K562 (cell line): ENCODE results near the gene PRDM15. TPM values are rescaled to one million over a fixed set of nuclear protein-coding genes. Genes with fewer than 3 reads are reported as not detected.

Experiments used
- CAMTA2 ChIP-seq: fragments of 250-450 bp; sonication (Bioruptor Pico); conservative IDR thresholded peaks from 2 replicates; pipeline ENCODE4 v1.5.1; 2022
- CBFB ChIP-seq: sonication (generic); formaldehyde crosslinking; IDR thresholded peaks from 2 replicates; pipeline ENCODE4 v1.4.0; 2020; ENCODE audit warnings: mild to moderate bottlenecking, missing genetic modification reagents
- CEBPG ChIP-seq, 3 experiments: fragments of 200-800 bp in 1 of 3; sonication (Bioruptor generic) in 1 of 3; sonication (generic) in 1 of 3; formaldehyde crosslinking in 1 of 3; IDR thresholded peaks in 2 of 3; conservative IDR thresholded peaks in 1 of 3; 2 replicates each; pipeline versions ENCODE4 v1.6.1 to v1.8.0; 2016 to 2022; ENCODE audit warnings: missing compliant biosample characterization in 2 of 3, missing genetic modification characterization in 2 of 3, mild to moderate bottlenecking in 1 of 3, missing genetic modification reagents in 1 of 3
- ELF4 ChIP-seq: fragments of 450-650 bp; formaldehyde crosslinking; IDR thresholded peaks from 2 replicates; pipeline ENCODE4 v1.4.0; 2022; ENCODE audit warnings: missing genetic modification characterization
- ESRRA ChIP-seq: fragments of 450-650 bp; IDR thresholded peaks from 2 replicates; pipeline ENCODE4 v1.6.1; 2014; ENCODE audit warnings: low read depth, mild to moderate bottlenecking, moderate library complexity, borderline replicate concordance
- FOXP1 ChIP-seq: sonication (generic); formaldehyde crosslinking; IDR thresholded peaks from 2 replicates; pipeline ENCODE4 v1.8.0; 2022; ENCODE audit warnings: mild to moderate bottlenecking, missing genetic modification reagents
- GTF2A2 ChIP-seq: IDR thresholded peaks from 2 replicates; pipeline ENCODE4 v1.6.1; 2016; ENCODE audit warnings: mild to moderate bottlenecking, missing genetic modification characterization, missing compliant biosample characterization
- GTF2F1 ChIP-seq: IDR thresholded peaks from 2 replicates; pipeline ENCODE4 v1.6.1; 2011; ENCODE audit warnings: low read depth, low read length, improper control_type of control experiment
- HDAC2 ChIP-seq: fragments of 450-650 bp; IDR thresholded peaks from 2 replicates; pipeline ENCODE4 v1.6.1; 2016; ENCODE audit warnings: mild to moderate bottlenecking
- KAT8 ChIP-seq: fragments of 450-650 bp; IDR thresholded peaks from 2 replicates; pipeline ENCODE4 v1.6.1; 2016; ENCODE audit warnings: low read depth, mild to moderate bottlenecking
- MECOM ChIP-seq: fragments of 250-450 bp; sonication (Bioruptor Pico); IDR thresholded peaks from 2 replicates; pipeline ENCODE4 v1.8.0; 2022; ENCODE audit warnings: inconsistent platforms
- MIER1 ChIP-seq: fragments of 450-650 bp; IDR thresholded peaks from 2 replicates; pipeline ENCODE4 v1.6.1; 2016; ENCODE audit warnings: antibody characterized with exemption, mild to moderate bottlenecking, low read depth
- MTA3 ChIP-seq: fragments of 450-650 bp; formaldehyde crosslinking; IDR thresholded peaks from 2 replicates; pipeline ENCODE4 v1.6.1; 2017; ENCODE audit warnings: mild to moderate bottlenecking, borderline replicate concordance
- NCOA4 ChIP-seq: fragments of 450-650 bp; IDR thresholded peaks from 2 replicates; pipeline ENCODE4 v1.6.1; 2018; ENCODE audit warnings: mild to moderate bottlenecking; ENCODE audit not compliant: partially characterized antibody
- NFIC ChIP-seq: fragments of 450-650 bp; IDR thresholded peaks from 2 replicates; pipeline ENCODE4 v1.6.1; 2017; ENCODE audit warnings: mild to moderate bottlenecking, inconsistent platforms
- NFIX ChIP-seq: fragments of 250-450 bp; sonication (Bioruptor Pico); IDR thresholded peaks from 2 replicates; pipeline ENCODE4 v1.4.0; 2020; ENCODE audit warnings: low read depth, mild to moderate bottlenecking, moderate library complexity
- NFXL1 ChIP-seq: fragments of 450-650 bp; formaldehyde crosslinking; IDR thresholded peaks from 2 replicates; pipeline ENCODE4 v1.4.0; 2021; ENCODE audit warnings: mild to moderate bottlenecking
- PPARD ChIP-seq: fragments of 250-450 bp; sonication (Bioruptor Pico); IDR thresholded peaks from 2 replicates; pipeline ENCODE4 v1.8.0; 2022; ENCODE audit warnings: inconsistent platforms, mild to moderate bottlenecking, moderate library complexity
- SMAD4 ChIP-seq: fragments of 250-450 bp; sonication (Bioruptor Pico); conservative IDR thresholded peaks from 2 replicates; pipeline ENCODE4 v1.8.0; 2021; ENCODE audit warnings: inconsistent platforms, mild to moderate bottlenecking, moderate library complexity
- SOX6 ChIP-seq: fragments of 450-650 bp; IDR thresholded peaks from 2 replicates; pipeline ENCODE4 v1.6.1; 2014; ENCODE audit warnings: mild to moderate bottlenecking
- STAG1 ChIP-seq: sonication (generic); formaldehyde crosslinking; IDR thresholded peaks from 2 replicates; pipeline ENCODE4 v1.5.0; 2020; ENCODE audit warnings: missing genetic modification reagents, borderline replicate concordance
- THAP7 ChIP-seq: fragments of 250-450 bp; sonication (Bioruptor Pico); IDR thresholded peaks from 2 replicates; pipeline ENCODE4 v1.5.0; 2021
- THRAP3 ChIP-seq: fragments of 450-650 bp; IDR thresholded peaks from 2 replicates; pipeline ENCODE4 v1.6.1; 2016; ENCODE audit warnings: mild to moderate bottlenecking, inconsistent platforms, borderline replicate concordance
- ZEB2 ChIP-seq: fragments of 450-650 bp; IDR thresholded peaks from 2 replicates; pipeline ENCODE4 v1.6.1; 2016
- ZNF146 ChIP-seq: IDR thresholded peaks from one replicate; pipeline ENCODE4 v1.6.1; 2018; ENCODE audit warnings: missing compliant biosample characterization; ENCODE audit not compliant: unreplicated experiment
- ZNF212 ChIP-seq: fragments of 450-650 bp; formaldehyde crosslinking; IDR thresholded peaks from 2 replicates; pipeline ENCODE4 v1.4.0; 2020; ENCODE audit warnings: mild to moderate bottlenecking
- ZNF24 ChIP-seq: fragments of 450-650 bp; IDR thresholded peaks from 2 replicates; pipeline ENCODE4 v1.6.1; 2016
- ZNF780A ChIP-seq: fragments of 250-450 bp; sonication (Bioruptor Pico); IDR thresholded peaks from 2 replicates; pipeline ENCODE4 v1.5.0; 2021; ENCODE audit warnings: mild to moderate bottlenecking
- ZNF830 ChIP-seq: fragments of 250-450 bp; sonication (Bioruptor Pico); IDR thresholded peaks from 2 replicates; pipeline ENCODE4 v1.5.0; 2021; ENCODE audit warnings: mild to moderate bottlenecking
- polyA plus RNA-seq, 8 experiments: library from polyadenylated mRNA; depleted of rRNA in 4 of 8; stranded (reverse) in 5 of 8; unstranded in 3 of 8; fragments of >200 nt; fragmentation: Nextera tagmentation in 2 of 8; fragmentation: Illumina TruSeq in 1 of 8; extraction: Ambion mirVana in 2 of 8; extraction: Trizol in 1 of 8; gene quantifications; 2 replicates each; pipeline versions ENCODE4 v1.2.1 to v1.2.3, GENCODE V29; 2011 to 2014; ENCODE audit warnings: inconsistent platforms in 1 of 8, missing spikeins in 1 of 8
- total RNA-seq, 7 experiments: library from RNA; depleted of rRNA in 6 of 7; stranded (reverse); fragments of >200 nt in 6 of 7; fragmentation: Illumina TruSeq in 2 of 7; extraction: Trizol in 2 of 7; gene quantifications; 2 replicates each; pipeline versions ENCODE4 v1.2.1 to v1.2.3, GENCODE V29; 2011 to 2021; ENCODE audit warnings: low replicate concordance in 1 of 7
- TF ChIP-seq, protein P1 (sequence below): fragments of 450-650 bp; IDR thresholded peaks from 2 replicates; pipeline ENCODE4 v1.6.1; 2016; ENCODE audit warnings: borderline replicate concordance
- TF ChIP-seq, protein P2 (sequence below): fragments of 450-650 bp; IDR thresholded peaks from 2 replicates; pipeline ENCODE4 v1.6.1; 2016; ENCODE audit warnings: low read depth, mild to moderate bottlenecking, moderate library complexity

The PRDM15 gene
- total and polyA plus RNA-seq, 9 of the 15 experiments (the other 6 are each of a cell fraction or from before 2014, with no cell fraction given) = 0.93 to 9.2 (median 6.2) TPM

DNA sequence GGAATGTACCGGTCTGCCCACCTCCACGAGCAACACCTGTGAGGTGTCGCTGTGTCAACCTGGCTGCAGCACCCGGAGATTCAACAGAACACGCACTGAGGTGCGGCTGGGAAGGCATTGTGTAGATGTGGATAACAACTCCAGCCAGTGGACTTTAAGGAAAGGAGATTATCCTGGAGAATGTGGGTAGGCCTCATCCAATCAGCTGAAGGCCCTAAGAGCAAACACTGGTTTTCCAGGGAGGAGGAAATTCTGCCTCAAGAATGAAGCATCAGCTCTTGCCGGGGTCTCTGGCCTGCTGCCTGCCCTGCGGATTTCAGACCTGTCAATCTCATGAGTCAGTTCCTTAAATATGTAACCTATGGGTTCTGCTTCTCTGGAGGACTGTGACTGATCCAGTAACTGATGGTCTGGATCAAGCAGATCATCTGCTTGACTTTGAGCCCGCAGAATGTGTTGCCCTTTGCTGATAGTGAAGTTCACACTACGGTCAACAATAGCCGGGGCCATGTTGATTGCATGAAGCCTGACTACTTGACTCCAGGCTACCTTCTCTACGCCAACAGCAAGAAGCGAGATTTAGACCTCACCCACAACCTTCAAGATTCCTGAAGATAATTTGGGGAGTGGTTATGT, 15.9 kb upstream of the PRDM15 start (continued):
- TF ChIP-seq, protein P1, sequence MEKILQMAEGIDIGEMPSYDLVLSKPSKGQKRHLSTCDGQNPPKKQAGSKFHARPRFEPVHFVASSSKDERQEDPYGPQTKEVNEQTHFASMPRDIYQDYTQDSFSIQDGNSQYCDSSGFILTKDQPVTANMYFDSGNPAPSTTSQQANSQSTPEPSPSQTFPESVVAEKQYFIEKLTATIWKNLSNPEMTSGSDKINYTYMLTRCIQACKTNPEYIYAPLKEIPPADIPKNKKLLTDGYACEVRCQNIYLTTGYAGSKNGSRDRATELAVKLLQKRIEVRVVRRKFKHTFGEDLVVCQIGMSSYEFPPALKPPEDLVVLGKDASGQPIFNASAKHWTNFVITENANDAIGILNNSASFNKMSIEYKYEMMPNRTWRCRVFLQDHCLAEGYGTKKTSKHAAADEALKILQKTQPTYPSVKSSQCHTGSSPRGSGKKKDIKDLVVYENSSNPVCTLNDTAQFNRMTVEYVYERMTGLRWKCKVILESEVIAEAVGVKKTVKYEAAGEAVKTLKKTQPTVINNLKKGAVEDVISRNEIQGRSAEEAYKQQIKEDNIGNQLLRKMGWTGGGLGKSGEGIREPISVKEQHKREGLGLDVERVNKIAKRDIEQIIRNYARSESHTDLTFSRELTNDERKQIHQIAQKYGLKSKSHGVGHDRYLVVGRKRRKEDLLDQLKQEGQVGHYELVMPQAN = no peak
- TF ChIP-seq ZNF830 (no peak), MECOM (CRISPR knock-in tag) (no peak), GTF2A2 (tag) (no peak), ZNF24 (no peak), ZEB2 (peak; percentile 22; the same call in 1 of the 2 replicates), THAP7 (CRISPR knock-in tag) (no peak), CAMTA2 (CRISPR knock-in tag) (no peak), GTF2F1 (no peak), SMAD4 (peak; percentile 73), KAT8 (no peak), NFIX (CRISPR knock-in tag) (no peak), FOXP1 (CRISPR knock-in tag) (no peak), ELF4 (no peak), SOX6 (peak; percentile 88), PPARD (CRISPR knock-in tag) (no peak), THRAP3 (no peak), CEBPG (CRISPR knock-in tag; IDR thresholded peaks at IDR 0.05) (no peak), CEBPG (tag; conservative IDR thresholded peaks at IDR 0.05 in 1 of 2, IDR thresholded peaks at IDR 0.05 in 1 of 2) (no peak), HDAC2 (0 out of 2 replicates have a peak, but pooled peaks have one; percentile 42), MIER1 (no peak), NFIC (peak; percentile 62; the same call in 1 of the 2 replicates), MTA3 (peak; percentile 31; the same call in 1 of the 2 replicates), NCOA4 (no peak), NFXL1 (CRISPR knock-in tag) (no peak), ZNF212 (CRISPR knock-in tag) (no peak), STAG1 (no peak), CBFB (CRISPR knock-in tag) (no peak), ZNF780A (no peak), ESRRA (peak; percentile 84; the same call in 1 of the 2 replicates), ZNF146 (no peak)
- TF ChIP-seq, protein P2, sequence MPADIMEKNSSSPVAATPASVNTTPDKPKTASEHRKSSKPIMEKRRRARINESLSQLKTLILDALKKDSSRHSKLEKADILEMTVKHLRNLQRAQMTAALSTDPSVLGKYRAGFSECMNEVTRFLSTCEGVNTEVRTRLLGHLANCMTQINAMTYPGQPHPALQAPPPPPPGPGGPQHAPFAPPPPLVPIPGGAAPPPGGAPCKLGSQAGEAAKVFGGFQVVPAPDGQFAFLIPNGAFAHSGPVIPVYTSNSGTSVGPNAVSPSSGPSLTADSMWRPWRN = peak; percentile 73; the same call in 1 of the 2 replicates
